Measurements from ENCODE around the gene TCERG1L. TPM values are rescaled to one million over a fixed set of nuclear protein-coding genes. Genes with fewer than 3 reads are reported as not detected.
"Not testable (repeated sequence)": the region's sequence is repeated elsewhere in the genome, so short reads cannot be mapped to it uniquely, and the experiment has no call there.

The TCERG1L gene
- polyA plus RNA-seq, 1 of the 3 experiments (the other 2 are of a cell fraction): not detected

DNA sequence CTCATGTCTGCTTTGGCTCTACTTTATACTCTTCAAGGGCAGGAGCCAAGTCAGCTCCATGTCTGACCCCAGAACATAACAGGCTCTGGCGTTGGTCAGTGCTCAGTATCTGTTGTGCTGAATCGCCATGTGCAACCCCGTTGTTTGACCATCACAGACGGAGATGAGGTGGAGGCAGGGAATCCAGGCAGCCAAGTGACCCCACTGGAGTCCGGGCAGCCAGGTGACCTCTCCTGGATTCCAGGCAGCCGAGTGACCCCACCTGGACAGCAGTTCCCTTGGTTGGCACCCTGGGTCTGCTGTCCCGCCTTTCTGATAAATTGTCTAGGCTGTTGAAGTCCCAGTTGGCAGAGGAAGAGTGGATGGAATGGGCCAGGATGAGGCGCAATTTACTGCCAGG, 232.2 kb downstream of the TCERG1L start:
- Histone ChIP-seq H3K9me2 (no peaks in the 10 kb centered on the region), H3K79me2 (ENCODE audit: insufficient read depth) (no peaks in the 10 kb centered on the region), H3K9me3 (no peaks in the 10 kb centered on the region), H3K36me3 (replicated peaks in 1 of 2; ENCODE audit: control insufficient read depth in 1 of 2, insufficient read depth in 2 of 2, low read length in 1 of 2) (no peaks in the 10 kb centered on the region), H3K27me3 (ENCODE audit: insufficient read depth) (no peaks in the 10 kb centered on the region), H3K27ac (ENCODE audit: low read depth in 2 of 2, low read length in 1 of 2) (no peak overlapping the region), H3K4me1 (ENCODE audit: control insufficient read depth in 1 of 2, insufficient read depth in 2 of 2, low read depth in 1 of 2, low read length in 1 of 2) (peaks cover 0 to 28% of the 10 kb centered on the region in 2 experiments; a peak in 2 of 4 replicates), H2AFZ (ENCODE audit: low read depth) (no peak overlapping the region), H3F3A (replicated peaks; ENCODE audit: insufficient read depth) (no peaks in the 10 kb centered on the region), H3K4me2 (no peak overlapping the region), H3K4me3 (ENCODE audit: low read depth in 2 of 2, low read length in 1 of 2) (no peak overlapping the region), H3K9ac (no peak overlapping the region), H4K20me1 (ENCODE audit: insufficient read depth) (no peaks in the 10 kb centered on the region)
- ChIA-PET CTCF (interaction anchor here (1.6 kb wide), 1 partner anchor 890 kb away, joined by 3 read pairs; no protein-coding TSS in a partner anchor), POLR2A (no interaction called here)
- no peak for DNase-seq
- WGBS (ENCODE audit: low lambda C conversion rate): 28% methylated on average over 3 of the region's 8 CpGs
- no peak for TF ChIP-seq RCOR1 (IDR thresholded peaks at IDR 0.05; ENCODE audit: low read length)
- no peak for TF ChIP-seq TCF12 (IDR thresholded peaks at IDR 0.05)
- TF ChIP-seq POLR2AphosphoS5 (IDR thresholded peaks at IDR 0.05; ENCODE audit: low read depth, low read length): no peak
- no peak for TF ChIP-seq TEAD4 (IDR thresholded peaks at IDR 0.05; ENCODE audit: borderline replicate concordance, insufficient read depth)
- TF ChIP-seq FOSL2 (IDR thresholded peaks at IDR 0.05; ENCODE audit: borderline replicate concordance, low read depth): no peak
- no peak for TF ChIP-seq RFX5 (IDR thresholded peaks at IDR 0.05; ENCODE audit: low read length)
- TF ChIP-seq CHD2 (IDR thresholded peaks at IDR 0.05; ENCODE audit: low read length, partially characterized antibody): no peak

GRCh38 chr10:131078882-131079280, 232.6 kb downstream of the TCERG1L start:
- peaks cover 0 to 24% of the 10 kb centered on the region in 2 experiments; a peak in 2 of 4 replicates for H3K4me1 ChIP-seq (ENCODE audit: control insufficient read depth in 1 of 2, insufficient read depth in 2 of 2, low read depth in 1 of 2, low read length in 1 of 2)
- H2AFZ ChIP-seq (ENCODE audit: low read depth); H3K79me2 ChIP-seq (ENCODE audit: insufficient read depth); H3K27ac ChIP-seq (ENCODE audit: low read depth in 2 of 2, low read length in 1 of 2); H3K4me3 ChIP-seq (ENCODE audit: low read depth in 2 of 2, low read length in 1 of 2); H3K9me3 ChIP-seq; H4K20me1 ChIP-seq (ENCODE audit: insufficient read depth); H3F3A ChIP-seq (replicated peaks; ENCODE audit: insufficient read depth); H3K9ac ChIP-seq; CTCF ChIA-PET; H3K9me2 ChIP-seq; H3K4me2 ChIP-seq; POLR2A ChIA-PET; DNase-seq; H3K27me3 ChIP-seq (ENCODE audit: insufficient read depth); H3K36me3 ChIP-seq (replicated peaks in 1 of 2; ENCODE audit: control insufficient read depth in 1 of 2, insufficient read depth in 2 of 2, low read length in 1 of 2): not testable (repeated sequence)
- WGBS (ENCODE audit: low lambda C conversion rate): 24% methylated on average over 11 of the region's 19 CpGs

- no peak for TF ChIP-seq JUND (IDR thresholded peaks at IDR 0.05)
- no peak for TF ChIP-seq MEF2A (IDR thresholded peaks at IDR 0.05; ENCODE audit: borderline replicate concordance, low read depth)
- TF ChIP-seq RFX5 (IDR thresholded peaks at IDR 0.05; ENCODE audit: low read length): no peak
- no peak for TF ChIP-seq EP300 (IDR thresholded peaks at IDR 0.05; ENCODE audit: borderline replicate concordance in 1 of 2, low read depth in 1 of 2, low read length in 1 of 2)
- Histone ChIP-seq H3K36me3 (replicated peaks in 1 of 2; ENCODE audit: control insufficient read depth in 1 of 2, insufficient read depth in 2 of 2, low read length in 1 of 2) (no peaks in the 10 kb centered on the region), H3K27me3 (ENCODE audit: insufficient read depth) (no peaks in the 10 kb centered on the region), H3K4me2 (no peak overlapping the region), H3K4me3 (ENCODE audit: low read depth in 2 of 2, low read length in 1 of 2) (no peak overlapping the region), H3K9me2 (no peaks in the 10 kb centered on the region), H3K27ac (ENCODE audit: low read depth in 2 of 2, low read length in 1 of 2) (no peak overlapping the region), H3K4me1 (ENCODE audit: control insufficient read depth in 1 of 2, insufficient read depth in 2 of 2, low read depth in 1 of 2, low read length in 1 of 2) (peaks cover 0 to 18% of the 10 kb centered on the region in 2 experiments; a peak in 2 of 4 replicates), H3K9me3 (no peaks in the 10 kb centered on the region), H3K79me2 (ENCODE audit: insufficient read depth) (no peaks in the 10 kb centered on the region), H3K9ac (no peak overlapping the region), H3F3A (replicated peaks; ENCODE audit: insufficient read depth) (no peaks in the 10 kb centered on the region), H4K20me1 (ENCODE audit: insufficient read depth) (no peaks in the 10 kb centered on the region), H2AFZ (ENCODE audit: low read depth) (no peak overlapping the region)
- 40% methylated on average over 17 of the region's 18 CpGs for WGBS (ENCODE audit: low lambda C conversion rate)
- CTCF ChIA-PET: no interaction called here
- POLR2A ChIA-PET: no interaction called here
- no peak for DNase-seq
Measured at GRCh38 chr10:131078131-131078881, 233.2 kb downstream of the TCERG1L start.
